GM18498 (cell line): Measurements from ENCODE around the gene SCARF1.
"Not testable (repeated sequence)": the region's sequence is repeated elsewhere in the genome, so short reads cannot be mapped to it uniquely, and the experiment has no call there.

Source experiments
- ATAC-seq: cut with Tn5 transposase; IDR thresholded peaks from one replicate; pipeline ENCODE4 v1.9.1; 2021; ENCODE audit warnings: mild to moderate bottlenecking, moderate library complexity; ENCODE audit not compliant: unreplicated experiment

Gene SCARF1

GRCh38 chr17:1645207-1646171 lies at the start of gene SCARF1:
TSS of gene SCARF1 (minus strand) at chr17:1645732. CDS start at chr17:1645697, 35 bp downstream.
- no peak for ATAC-seq

GRCh38 chr17:1693339-1693738 lies 47.8 kb upstream of the SCARF1 start:
- no peak for ATAC-seq

GRCh38 chr17:1690544-1691221 lies 45.2 kb upstream of the SCARF1 start:
- no peak for ATAC-seq

GRCh38 chr17:1688405-1688804 lies 42.9 kb upstream of the SCARF1 start:
- not testable (repeated sequence) for ATAC-seq

- no peak for ATAC-seq
Measured at GRCh38 chr17:1686086-1686485, 40.6 kb upstream of the SCARF1 start.

- ATAC-seq: peak; percentile 97
Measured at GRCh38 chr17:1684378-1685189, 39.1 kb upstream of the SCARF1 start, which contains the start of gene PRPF8. TSS of gene PRPF8 (minus strand) at chr17:1684867. CDS start at chr17:1684571, 296 bp downstream.

GRCh38 chr17:1683459-1683858 lies 37.9 kb upstream of the SCARF1 start:
- no peak for ATAC-seq

GRCh38 chr17:1676401-1676800 lies 30.9 kb upstream of the SCARF1 start:
- ATAC-seq: no peak

GRCh38 chr17:1673041-1673785 lies 27.7 kb upstream of the SCARF1 start:
- ATAC-seq: no peak

- ATAC-seq: not testable (repeated sequence)
Measured at GRCh38 chr17:1663934-1664333, 18.4 kb upstream of the SCARF1 start.

- no peak for ATAC-seq
Measured at GRCh38 chr17:1661045-1661444, 15.5 kb upstream of the SCARF1 start.

- no peak for ATAC-seq
Measured at GRCh38 chr17:1658100-1658499, 12.6 kb upstream of the SCARF1 start.

- no peak for ATAC-seq
Measured at GRCh38 chr17:1653735-1654134, 8.2 kb upstream of the SCARF1 start.

- ATAC-seq: not testable (repeated sequence)
Measured at GRCh38 chr17:1652794-1653193, 7.3 kb upstream of the SCARF1 start.

- no peak for ATAC-seq
Measured at GRCh38 chr17:1651559-1651844, 6.0 kb upstream of the SCARF1 start.

- no peak for ATAC-seq
Measured at GRCh38 chr17:1650731-1651558, 5.4 kb upstream of the SCARF1 start.

- ATAC-seq: no peak
Measured at GRCh38 chr17:1649844-1650501, 4.4 kb upstream of the SCARF1 start, which contains the start of gene RILP. TSS of gene RILP (minus strand) at chr17:1649866. CDS start at chr17:1649804, 62 bp downstream.

- ATAC-seq: peak; percentile 53
Measured at GRCh38 chr17:1648963-1649843, 3.7 kb upstream of the SCARF1 start.
